ENCODE results near the gene RETN.

Gene RETN

DNA sequence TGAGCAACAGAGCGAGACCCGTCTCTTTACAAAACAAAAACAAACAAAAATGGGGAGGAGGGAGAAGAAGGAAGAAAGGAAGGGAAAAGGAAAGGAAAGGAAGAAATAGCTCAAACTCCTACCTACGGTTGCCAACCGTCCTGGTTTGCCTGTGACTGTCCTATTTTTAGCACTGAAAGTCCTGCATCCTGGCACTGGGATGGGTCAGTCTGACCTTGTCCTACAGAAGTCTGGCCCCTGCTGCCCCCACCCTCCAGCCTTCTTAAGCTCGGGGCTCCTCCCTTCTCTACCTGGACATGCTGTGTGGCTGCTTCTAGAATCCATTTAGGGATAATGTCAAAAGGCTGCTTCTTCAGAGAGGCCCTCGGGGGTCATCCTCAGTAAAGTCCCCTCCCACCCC lies 33.2 kb upstream of the RETN start:
- H3K36me3 ChIP-seq (ENCODE audit: insufficient read depth, low read length): no peaks in the 10 kb centered on the region
- H3K4me3 ChIP-seq: no peak overlapping the region
- no peak overlapping the region for H3K27ac ChIP-seq
- no peak overlapping the region for H3K9ac ChIP-seq (ENCODE audit: insufficient read length)
- no peak for TF ChIP-seq POLR2AphosphoS5 (IDR thresholded peaks at IDR 0.05; ENCODE audit: borderline replicate concordance, low read depth, low read length)
- no peak for TF ChIP-seq FOXP2 (optimal IDR thresholded peaks at IDR 0.05; ENCODE audit: control extremely low read depth, extremely low read length, insufficient read depth)
- TF ChIP-seq EZH2 (IDR thresholded peaks at IDR 0.05): no peak
- H3K9me3 ChIP-seq (ENCODE audit: low read depth, low read length): no peaks in the 10 kb centered on the region
- no peak for DNase-seq (ENCODE audit: low read depth, low spot score)

DNA sequence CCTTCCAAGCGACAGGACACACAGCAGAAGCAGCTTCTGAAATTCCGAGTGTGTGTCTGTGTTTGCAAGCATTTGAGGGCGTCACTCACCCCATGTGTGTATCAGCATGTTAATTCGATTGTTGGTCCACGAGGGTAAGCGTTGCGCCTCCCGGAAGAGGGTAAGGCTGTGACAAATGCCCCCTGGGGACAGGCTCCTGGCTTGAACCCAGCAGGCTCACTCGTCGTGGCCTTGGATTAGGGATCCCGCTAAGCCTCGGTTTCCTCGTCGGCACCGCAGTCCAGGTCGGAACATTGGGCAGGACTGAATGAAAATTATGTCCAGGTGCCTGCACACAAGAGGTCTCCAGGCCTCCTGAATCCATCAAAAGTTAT lies 32.5 kb upstream of the RETN start:
- Histone ChIP-seq H3K4me3 (peak overlapping the region; percentile 76), H3K9ac (ENCODE audit: insufficient read length) (no peak overlapping the region), H3K27ac (no peak overlapping the region), H3K9me3 (ENCODE audit: low read depth, low read length) (no peaks in the 10 kb centered on the region), H3K36me3 (ENCODE audit: insufficient read depth, low read length) (no peaks in the 10 kb centered on the region)
- TF ChIP-seq EZH2 (IDR thresholded peaks at IDR 0.05) (no peak), FOXP2 (optimal IDR thresholded peaks at IDR 0.05; ENCODE audit: control extremely low read depth, extremely low read length, insufficient read depth) (no peak), POLR2AphosphoS5 (IDR thresholded peaks at IDR 0.05; ENCODE audit: borderline replicate concordance, low read depth, low read length) (no peak)
- DNase-seq (ENCODE audit: low read depth, low spot score): no peak

DNA sequence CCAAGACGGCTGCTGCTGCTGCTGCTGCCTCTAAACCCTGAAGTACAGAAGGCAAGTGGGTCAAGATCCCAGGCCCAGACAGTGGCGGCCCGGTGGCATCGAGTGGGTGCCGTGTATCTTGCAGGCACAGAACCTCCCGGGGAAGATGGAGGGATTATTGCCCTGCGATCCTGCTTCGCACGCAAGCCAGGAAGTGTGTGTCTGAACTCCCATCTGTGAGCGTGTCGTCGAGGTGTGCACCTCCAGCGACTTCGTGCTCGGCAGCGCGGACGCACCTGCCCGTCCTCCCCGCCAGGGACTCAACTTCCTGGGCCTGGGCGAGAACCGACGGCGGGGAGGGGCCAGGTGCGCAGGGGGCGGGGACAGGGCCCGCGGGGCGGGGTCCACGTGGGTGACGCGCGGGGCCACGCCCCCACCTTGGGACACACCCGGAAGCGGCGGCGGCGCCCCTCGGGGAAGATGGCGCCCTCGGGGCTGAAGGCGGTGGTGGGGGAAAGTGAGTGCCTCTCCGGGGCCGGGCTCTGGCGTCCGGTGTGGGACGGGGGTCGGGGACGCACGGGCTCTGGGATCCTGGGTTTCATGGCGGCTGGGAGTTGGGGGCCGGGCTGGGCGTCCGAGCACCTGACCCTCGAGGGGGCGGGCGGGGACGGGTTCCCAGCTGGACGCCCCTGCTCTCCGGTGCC lies 32.0 kb upstream of the RETN start, which contains the start of gene STXBP2:
Gene STXBP2 (plus strand): TSS at position 420 of the 683 bp plus-strand sequence. CDS start 40 bp downstream, at position 460.
- H3K36me3 ChIP-seq (ENCODE audit: insufficient read depth, low read length): no peaks in the 10 kb centered on the region
- peak within 1 kb of the TSS; percentile 87 for H3K9ac ChIP-seq (ENCODE audit: insufficient read length)
- H3K4me3 ChIP-seq: peak within 1 kb of the TSS; percentile 76
- no peaks in the 10 kb centered on the region for H3K9me3 ChIP-seq (ENCODE audit: low read depth, low read length)
- TF ChIP-seq FOXP2 (optimal IDR thresholded peaks at IDR 0.05; ENCODE audit: control extremely low read depth, extremely low read length, insufficient read depth) (no peak), POLR2AphosphoS5 (IDR thresholded peaks at IDR 0.05; ENCODE audit: borderline replicate concordance, low read depth, low read length) (peak; percentile 62; the same call in 1 of the 2 replicates)
- H3K27ac ChIP-seq: no peak within 1 kb of the TSS
- DNase-seq (ENCODE audit: low read depth, low spot score): no peak

DNA sequence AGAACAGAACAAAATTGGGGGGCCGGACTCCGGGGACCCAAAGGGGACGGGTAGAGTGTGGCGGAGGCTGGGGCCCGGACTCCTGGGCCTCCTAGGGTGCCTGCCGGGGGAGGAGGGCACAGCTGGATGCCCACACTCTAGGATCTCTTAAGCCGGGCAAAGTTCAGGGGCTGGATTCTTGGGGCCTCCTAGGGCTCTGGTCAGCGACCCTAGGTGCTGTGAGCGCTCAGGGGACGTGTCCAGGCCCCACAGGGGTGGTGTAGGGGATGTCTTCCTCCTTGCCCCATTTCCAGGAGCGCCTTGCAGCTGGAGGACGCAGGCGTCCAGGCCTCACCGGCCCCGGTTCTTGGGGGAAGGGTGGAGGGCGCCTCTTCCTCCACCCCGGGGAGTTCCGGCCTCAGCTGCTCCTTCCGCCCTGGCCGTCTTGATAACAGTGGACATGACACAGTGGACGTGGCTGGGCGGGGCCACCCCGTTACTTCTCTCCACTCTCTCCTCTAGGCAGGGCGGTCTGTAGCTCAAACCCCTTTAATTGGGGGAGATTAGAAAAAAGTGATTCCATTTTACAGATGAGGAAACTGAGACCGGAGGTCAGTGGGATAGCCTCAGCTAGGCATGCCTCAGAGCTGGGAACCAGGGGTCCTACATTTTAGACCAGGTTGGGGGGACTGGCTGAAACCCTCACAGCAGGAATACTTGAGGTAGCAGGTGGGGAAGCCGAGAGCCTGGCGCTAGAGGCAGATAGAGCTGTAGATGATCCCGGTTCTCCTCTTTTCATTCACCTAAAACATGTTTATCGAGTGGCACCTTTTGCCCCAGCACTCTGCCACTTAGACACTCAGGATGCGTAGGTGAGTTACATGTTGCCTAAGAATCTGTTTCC lies 31.2 kb upstream of the RETN start:
- no peak for DNase-seq (ENCODE audit: low read depth, low spot score)
- H3K4me3 ChIP-seq: peak overlapping the region; percentile 76
- no peaks in the 10 kb centered on the region for H3K36me3 ChIP-seq (ENCODE audit: insufficient read depth, low read length)
- H3K27ac ChIP-seq: no peak overlapping the region
- TF ChIP-seq EZH2 (IDR thresholded peaks at IDR 0.05): no peak
- no peak for TF ChIP-seq FOXP2 (optimal IDR thresholded peaks at IDR 0.05; ENCODE audit: control extremely low read depth, extremely low read length, insufficient read depth)
- H3K9me3 ChIP-seq (ENCODE audit: low read depth, low read length): no peaks in the 10 kb centered on the region
- peak overlapping the region; percentile 87 for H3K9ac ChIP-seq (ENCODE audit: insufficient read length)

DNA sequence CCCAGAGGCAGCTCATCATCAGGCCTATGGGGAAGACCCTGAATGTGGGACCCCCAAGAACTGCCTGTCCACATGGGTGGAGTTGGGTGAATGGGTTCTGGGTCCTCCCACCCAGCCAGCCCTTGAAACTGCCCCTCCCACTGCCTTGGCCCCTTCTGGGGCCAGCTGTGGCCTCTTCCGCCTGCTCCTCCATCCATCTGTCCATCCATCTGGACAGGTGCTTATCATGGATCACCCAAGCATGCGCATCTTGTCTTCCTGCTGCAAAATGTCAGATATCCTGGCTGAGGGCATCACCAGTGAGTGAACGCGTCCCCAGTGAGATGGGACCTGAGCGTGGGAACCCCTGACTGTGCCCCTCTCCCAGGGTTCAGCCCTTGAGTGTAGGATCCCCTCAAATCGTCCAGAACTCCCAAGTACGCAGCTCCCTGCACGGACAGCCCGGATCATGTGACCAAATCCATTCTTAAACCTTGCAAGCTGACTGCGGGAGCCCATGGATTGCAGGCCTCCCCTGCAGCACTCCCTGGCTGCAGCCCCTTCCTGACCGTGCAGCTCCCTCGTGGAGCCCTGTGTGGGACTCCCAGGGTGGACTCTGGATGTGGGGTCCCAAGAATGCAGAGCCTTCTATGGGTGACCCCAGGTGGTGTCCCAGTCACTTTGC lies 29.9 kb upstream of the RETN start:
- Histone ChIP-seq H3K9ac (ENCODE audit: insufficient read length) (no peak overlapping the region), H3K36me3 (ENCODE audit: insufficient read depth, low read length) (no peaks in the 10 kb centered on the region), H3K9me3 (ENCODE audit: low read depth, low read length) (no peaks in the 10 kb centered on the region), H3K4me3 (no peak overlapping the region), H3K27ac (no peak overlapping the region)
- no peak for TF ChIP-seq EZH2 (IDR thresholded peaks at IDR 0.05)
- TF ChIP-seq POLR2AphosphoS5 (IDR thresholded peaks at IDR 0.05; ENCODE audit: borderline replicate concordance, low read depth, low read length): no peak
- no peak for TF ChIP-seq FOXP2 (optimal IDR thresholded peaks at IDR 0.05; ENCODE audit: control extremely low read depth, extremely low read length, insufficient read depth)
- DNase-seq (ENCODE audit: low read depth, low spot score): no peak

DNA sequence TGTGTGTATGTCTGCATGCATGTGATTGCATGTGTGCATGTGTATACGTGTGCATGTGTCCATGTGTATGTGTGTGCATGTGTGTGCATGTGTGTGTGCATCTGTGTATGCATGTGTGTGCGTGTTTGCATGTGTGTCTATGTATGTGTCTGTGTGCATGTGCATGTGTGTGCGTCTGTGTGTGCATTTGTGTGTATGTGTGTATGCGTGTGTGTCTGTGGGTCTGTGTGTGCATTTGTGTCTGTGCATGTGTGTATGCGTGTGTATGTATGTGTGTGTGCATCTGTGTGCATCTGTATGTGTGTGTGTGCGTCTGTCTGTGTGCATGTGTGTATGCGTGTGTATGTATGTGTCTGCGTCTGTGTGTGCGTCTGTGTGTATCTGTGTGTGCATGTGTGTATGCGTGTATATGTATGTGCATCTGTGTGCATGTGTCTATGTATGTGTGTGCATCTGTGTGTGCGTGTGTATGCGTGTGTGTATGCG lies 28.9 kb upstream of the RETN start:
- Histone ChIP-seq H3K27ac (no peak overlapping the region), H3K9me3 (ENCODE audit: low read depth, low read length) (no peaks in the 10 kb centered on the region), H3K9ac (ENCODE audit: insufficient read length) (no peak overlapping the region), H3K36me3 (ENCODE audit: insufficient read depth, low read length) (no peaks in the 10 kb centered on the region), H3K4me3 (no peak overlapping the region)
- DNase-seq (ENCODE audit: low read depth, low spot score): no peak
- TF ChIP-seq EZH2 (IDR thresholded peaks at IDR 0.05) (no peak), POLR2AphosphoS5 (IDR thresholded peaks at IDR 0.05; ENCODE audit: borderline replicate concordance, low read depth, low read length) (no peak), FOXP2 (optimal IDR thresholded peaks at IDR 0.05; ENCODE audit: control extremely low read depth, extremely low read length, insufficient read depth) (no peak)

DNA sequence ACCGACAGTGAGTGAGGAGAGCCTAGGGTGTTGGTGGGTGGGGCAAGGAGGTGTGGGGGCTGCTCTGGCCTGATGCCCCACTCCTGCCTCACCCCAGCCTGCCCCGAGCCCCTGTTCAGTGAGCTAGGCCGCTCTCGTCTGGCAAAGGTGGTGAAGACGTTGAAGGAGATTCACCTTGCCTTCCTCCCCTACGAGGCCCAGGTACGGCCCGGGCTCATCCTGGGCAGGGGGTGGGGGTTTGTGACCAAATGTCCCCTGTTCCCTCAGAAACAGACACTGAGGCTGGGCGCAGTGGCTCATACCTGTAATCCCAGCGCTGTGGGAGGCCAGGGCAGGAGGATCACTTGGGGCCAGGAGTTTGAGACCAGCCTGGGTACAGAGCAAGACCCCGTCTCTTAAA lies 28.0 kb upstream of the RETN start:
- no peak overlapping the region for H3K9ac ChIP-seq (ENCODE audit: insufficient read length)
- H3K36me3 ChIP-seq (ENCODE audit: insufficient read depth, low read length): no peaks in the 10 kb centered on the region
- no peaks in the 10 kb centered on the region for H3K9me3 ChIP-seq (ENCODE audit: low read depth, low read length)
- no peak for TF ChIP-seq EZH2 (IDR thresholded peaks at IDR 0.05)
- no peak for TF ChIP-seq POLR2AphosphoS5 (IDR thresholded peaks at IDR 0.05; ENCODE audit: borderline replicate concordance, low read depth, low read length)
- no peak for TF ChIP-seq FOXP2 (optimal IDR thresholded peaks at IDR 0.05; ENCODE audit: control extremely low read depth, extremely low read length, insufficient read depth)
- DNase-seq (ENCODE audit: low read depth, low spot score): no peak
- no peak overlapping the region for H3K27ac ChIP-seq
- H3K4me3 ChIP-seq: no peak overlapping the region
